DMS153 (cell line): Measurements from ENCODE around the gene DNAJC15.
A peak's percentile ranks its signal among the peaks of the same experiment; 100 is the strongest.
"Not testable (repeated sequence)": the region's sequence is repeated elsewhere in the genome, so short reads cannot be mapped to it uniquely, and the experiment has no call there.

Source experiments
- DNase-seq: peaks from one replicate; lab custom pipeline; 2025; lab: John Stamatoyannopoulos, UW

DNAJC15 gene

DNA sequence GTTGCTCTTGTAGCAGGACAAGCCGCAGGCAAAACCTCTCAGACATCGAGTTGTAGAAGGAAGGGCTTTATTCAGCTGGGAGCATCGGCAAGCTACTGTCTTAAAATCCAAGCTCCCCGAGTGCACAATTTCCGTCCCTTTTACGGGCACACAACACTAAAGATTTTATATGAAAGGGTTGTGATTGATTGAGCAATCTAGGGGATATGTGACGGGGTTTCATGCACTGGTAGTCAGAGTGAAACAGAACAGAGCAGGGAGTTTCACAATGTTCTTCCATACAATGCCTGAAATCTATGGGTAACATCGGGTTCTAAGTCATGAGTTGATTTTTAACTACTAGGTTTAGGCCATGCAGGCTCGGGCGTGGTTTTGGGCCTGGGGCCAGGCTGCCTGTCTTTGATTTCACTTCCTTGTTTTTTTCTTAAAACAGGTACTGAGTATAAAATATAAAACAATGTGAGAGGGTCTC is 22.0 kb downstream of the DNAJC15 start:
- not testable (repeated sequence) for DNase-seq

DNA sequence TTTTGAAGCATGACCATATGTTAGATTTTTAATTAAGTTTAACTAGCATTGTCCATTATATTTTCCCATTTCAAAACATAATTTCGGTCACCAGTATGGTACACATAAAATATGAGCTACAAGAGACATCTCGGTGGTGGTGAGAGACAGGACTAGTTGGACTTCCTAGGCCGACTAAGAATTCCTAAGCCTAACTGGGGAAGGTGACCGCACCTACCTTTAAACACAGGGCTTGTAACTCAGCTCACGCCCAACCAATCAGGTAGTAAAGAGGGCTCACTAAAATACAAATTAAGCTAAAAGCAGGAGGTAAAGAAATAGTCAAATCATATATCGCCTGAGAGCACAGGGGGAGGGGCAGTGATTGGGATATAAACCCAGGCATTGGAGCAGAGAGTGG is 22.9 kb downstream of the DNAJC15 start:
- no peak for DNase-seq

DNA sequence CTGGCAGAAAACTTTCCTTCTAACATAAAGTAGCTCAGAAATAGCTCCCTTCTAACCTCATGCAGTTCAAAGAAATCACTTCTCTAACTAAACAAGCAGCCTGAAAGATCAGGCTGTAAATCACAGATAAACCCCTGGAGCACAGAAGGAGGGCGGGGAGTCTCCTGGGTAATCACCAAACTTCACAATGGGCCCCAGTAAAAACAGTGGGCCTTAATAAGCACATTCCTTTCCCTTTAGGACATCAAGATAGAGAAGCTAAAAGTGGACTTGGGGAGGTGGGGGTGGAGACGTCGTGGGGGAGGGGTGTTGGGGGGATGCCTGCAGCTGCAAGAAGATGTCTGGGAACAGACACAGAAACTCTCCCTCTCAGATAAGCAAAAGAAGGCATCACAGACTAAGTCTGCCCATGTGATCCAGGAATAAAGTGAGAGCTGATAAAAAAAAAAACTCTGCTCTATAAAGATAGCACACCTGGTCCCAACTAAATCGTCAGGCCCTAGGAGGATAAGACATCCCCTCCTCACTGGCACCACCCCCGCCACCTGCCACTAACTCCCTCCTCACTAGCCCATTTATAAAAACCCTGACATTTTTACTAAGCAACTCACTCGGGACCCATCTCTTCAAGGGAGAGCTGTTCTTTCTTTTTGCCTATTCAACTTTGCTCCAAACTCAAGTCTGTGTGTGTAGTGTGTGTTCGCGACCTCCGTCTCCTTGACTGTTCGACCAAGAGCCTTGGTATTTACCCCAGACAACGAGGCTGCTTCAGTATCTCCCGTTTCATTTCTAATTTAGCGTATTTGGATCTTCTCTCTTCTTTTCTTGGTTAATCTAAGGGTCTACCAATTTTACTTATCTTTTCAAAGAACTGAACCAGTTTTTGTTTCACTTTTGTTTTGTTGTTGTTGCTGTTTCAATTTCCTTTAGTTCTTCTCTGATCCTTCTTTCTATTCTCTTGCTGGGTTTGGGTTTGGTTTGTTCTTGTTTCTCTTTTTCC is 31.7 kb downstream of the DNAJC15 start:
- DNase-seq, result no peak

DNA sequence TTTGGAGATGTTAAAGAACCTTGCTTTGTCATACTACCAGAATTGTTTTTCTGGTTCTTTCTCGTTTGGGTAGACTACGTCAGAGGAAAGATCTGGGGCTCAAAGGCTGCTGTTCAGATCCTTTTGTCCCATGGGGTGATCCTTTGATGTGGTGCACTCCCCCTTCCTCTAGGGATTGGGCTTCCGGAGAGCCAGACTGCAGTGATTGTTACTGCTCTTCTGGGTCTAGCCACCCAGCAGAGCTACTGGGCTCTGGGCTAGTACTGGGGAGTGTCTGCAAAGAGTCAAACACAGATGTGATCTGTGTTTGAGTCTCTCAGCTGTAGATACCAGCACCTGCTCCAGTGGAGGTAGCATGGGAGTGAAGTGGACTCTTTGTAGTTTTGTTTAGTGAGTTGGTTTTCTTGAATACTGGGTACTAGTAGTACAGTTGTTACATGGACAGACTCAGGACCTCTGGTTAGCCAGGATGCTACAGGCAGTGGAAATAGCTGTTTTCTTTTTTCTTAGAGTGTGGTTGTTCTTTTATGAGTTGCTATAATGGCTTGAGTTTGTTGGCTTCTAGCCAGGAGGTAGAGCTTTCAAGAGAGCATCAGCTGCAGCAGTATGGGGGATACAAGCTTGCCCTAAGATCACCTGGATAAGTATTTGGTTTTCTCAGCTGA is 34.4 kb downstream of the DNAJC15 start:
- DNase-seq, result peak; percentile 74

GRCh38 chr13:43058318-43058674 is 34.9 kb downstream of the DNAJC15 start:
- peak; percentile 74 for DNase-seq

DNA sequence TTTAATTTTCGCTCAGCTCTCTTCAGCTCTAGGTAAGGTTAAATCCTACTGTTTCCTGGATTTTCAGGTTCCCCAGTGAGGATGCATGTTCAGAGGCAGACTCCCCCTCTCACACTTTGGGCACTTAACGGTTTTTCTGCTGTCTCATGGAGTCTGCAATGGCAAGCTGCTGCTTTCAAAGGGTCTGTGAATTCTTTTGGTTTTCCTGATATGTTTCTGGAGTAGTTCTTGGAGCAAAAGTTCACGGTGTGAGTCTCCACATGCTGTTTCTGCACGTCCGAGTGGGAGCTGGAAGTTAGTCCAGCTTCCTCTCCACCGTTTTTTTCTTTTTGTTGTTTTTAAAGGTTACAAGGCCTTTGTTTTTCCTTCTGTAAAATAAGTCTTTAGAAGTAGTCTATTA is 35.4 kb downstream of the DNAJC15 start:
- no peak for DNase-seq

- DNase-seq, result not testable (repeated sequence)
Measured at GRCh38 chr13:43059779-43060178, 36.4 kb downstream of the DNAJC15 start.

DNA sequence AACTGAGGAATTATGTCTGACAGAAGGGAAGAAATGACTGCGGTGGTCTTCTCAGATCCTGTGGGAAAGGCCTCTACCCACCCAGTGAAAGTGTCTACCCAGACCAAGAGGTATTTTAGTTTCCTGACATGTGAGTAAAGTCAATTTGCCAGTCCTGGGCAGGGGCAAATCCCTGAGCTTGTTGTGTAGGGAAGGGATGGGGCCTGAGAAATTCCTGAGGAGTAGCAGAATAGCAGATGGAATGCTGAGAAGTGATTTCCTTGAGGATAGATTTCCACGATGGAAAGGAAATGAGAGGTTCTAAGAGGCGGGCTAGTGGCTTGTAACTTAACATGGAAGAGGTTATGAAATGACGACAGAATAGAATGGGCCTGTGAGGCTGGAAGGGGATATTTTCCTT is 37.4 kb downstream of the DNAJC15 start:
- DNase-seq, result not testable (repeated sequence)

GRCh38 chr13:43061496-43062280 is 38.3 kb downstream of the DNAJC15 start:
- no peak for DNase-seq

GRCh38 chr13:43071824-43072223 is 48.4 kb downstream of the DNAJC15 start:
- DNase-seq, result no peak

GRCh38 chr13:43072394-43072793 is 49.0 kb downstream of the DNAJC15 start:
- DNase-seq, result no peak

GRCh38 chr13:43074824-43075510 is 51.6 kb downstream of the DNAJC15 start:
- no peak for DNase-seq

- not testable (repeated sequence) for DNase-seq
Measured at GRCh38 chr13:43075511-43075902, 52.1 kb downstream of the DNAJC15 start.

DNA sequence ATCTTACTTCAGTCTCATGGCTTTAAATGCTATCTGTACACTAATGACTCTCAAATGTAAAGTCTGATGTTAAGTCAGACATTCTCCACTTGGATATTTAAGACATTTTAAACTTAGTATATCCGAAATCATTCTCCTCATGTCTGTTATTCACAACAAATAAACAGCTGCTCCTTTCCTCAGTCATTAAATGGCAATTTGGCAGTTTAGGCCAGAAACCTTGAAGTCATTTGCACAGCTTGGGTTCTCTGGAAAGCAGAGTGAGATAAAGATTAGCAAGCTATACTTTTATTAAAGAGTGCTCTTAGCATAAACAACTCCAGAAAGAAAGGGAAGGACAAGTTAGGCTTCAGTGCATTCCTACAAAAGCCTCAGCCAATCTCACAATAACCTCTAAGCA is 53.7 kb downstream of the DNAJC15 start:
- DNase-seq, result no peak

- DNase-seq, result no peak
Measured at GRCh38 chr13:43077461-43077860, 54.1 kb downstream of the DNAJC15 start.

DNA sequence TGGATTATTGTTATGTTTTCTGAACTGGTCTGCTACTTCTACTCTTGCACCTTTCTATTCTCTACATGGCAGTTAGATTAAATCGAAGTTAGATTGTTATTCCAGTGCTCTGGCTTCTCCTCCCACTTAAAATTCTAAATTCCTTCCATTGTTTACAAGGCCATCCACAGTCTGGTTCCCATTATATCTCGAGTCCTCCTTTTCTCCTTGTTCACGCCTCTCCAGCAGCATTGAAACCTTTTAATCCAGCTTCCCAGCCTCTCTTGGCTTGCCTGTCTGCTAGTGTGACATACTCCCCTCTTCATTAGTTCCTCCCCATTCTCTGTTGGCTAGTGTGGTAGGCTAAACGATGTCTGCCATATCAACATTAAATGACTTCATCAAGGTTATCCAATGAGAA is 54.5 kb downstream of the DNAJC15 start:
- no peak for DNase-seq

- no peak for DNase-seq
Measured at GRCh38 chr13:43078399-43078798, 55.0 kb downstream of the DNAJC15 start.

DNA sequence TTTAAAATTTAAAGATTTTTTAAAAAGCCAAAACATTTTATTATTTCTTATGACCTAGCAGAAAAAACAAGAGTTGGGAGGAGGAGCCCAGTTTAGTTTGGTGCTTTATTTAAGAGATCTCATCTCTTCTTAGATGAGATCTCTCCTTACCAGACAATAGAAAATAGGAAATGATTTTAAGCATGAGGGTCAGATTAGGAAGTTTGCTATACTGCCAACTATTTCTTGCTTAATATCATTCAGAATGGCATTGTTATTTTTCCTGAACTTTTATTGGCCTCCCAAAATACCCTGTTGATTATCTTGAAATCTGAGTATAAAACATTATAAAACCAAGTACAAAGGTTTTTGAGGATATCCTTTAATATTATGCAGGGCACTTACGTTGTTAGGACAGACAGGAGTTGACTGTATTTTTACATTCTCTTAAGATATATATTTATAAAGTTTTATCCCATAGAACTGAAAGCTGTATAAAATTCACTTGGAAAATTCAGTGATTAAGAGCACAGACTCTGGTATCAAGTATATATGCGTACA is 56.1 kb downstream of the DNAJC15 start:
- no peak for DNase-seq

- DNase-seq, result no peak
Measured at GRCh38 chr13:43080199-43080598, 56.8 kb downstream of the DNAJC15 start.

DNA sequence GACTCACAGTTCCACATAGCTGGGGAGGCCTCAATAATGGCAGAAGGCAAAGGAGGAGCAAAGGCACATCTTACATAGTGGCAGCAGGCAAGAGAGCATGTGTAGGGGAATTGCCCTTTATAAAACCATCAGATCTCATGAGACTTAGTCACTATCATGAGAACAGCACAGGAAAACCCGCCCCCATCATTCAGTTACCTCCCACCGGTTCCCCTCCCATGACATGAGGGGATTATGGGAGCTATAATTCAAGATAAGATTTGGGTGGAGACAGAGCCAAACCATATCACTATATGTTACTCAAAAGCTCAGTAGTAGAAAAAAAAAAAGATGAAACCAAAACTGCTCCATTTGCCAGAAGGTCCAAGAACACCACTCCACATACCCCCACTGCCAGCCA is 58.5 kb downstream of the DNAJC15 start:
- no peak for DNase-seq

DNA sequence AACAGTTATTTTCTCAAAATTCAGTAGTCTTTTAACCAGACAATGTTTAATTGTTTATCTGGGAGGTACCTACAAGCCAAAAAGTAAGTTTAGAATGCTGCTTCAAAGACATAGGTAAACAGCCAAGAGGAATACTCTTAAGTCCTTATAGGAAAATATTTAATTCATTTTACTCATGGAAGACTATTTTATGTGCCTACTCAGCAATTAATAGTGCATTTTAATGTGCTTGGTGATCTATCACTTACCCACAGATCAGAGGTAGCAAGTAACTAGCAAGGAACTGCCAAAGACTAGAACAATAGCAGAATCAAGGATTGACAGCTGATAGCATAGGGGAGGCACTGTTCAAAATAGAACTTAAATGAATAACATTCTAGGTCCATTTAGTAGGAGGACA is 60.4 kb downstream of the DNAJC15 start:
- DNase-seq, result no peak
